IMR-90 (cell line): Measurements from ENCODE around the gene MID2. TPM values are rescaled to one million over a fixed set of nuclear protein-coding genes. Genes with fewer than 3 reads are reported as not detected.

Source experiments
- ATAC-seq: fragments of 200-7000 bp; cut with Tn5 transposase; 2 replicates; pipeline ENCODE4 v1.9.1; 2020; ENCODE audit warnings: low read depth, mild to moderate bottlenecking, moderate library complexity
- BruUV-seq: library from RNA; stranded (reverse); fragments of 400-500 nt; replicated peaks from 2 replicates; lab custom pipeline; 2021; lab: Mats Ljungman, UMichigan
- CTCF ChIA-PET: fragments of 300-600 bp; formaldehyde crosslinking; extraction: SDS; loops from one replicate; lab custom pipeline; 2021; ENCODE audit warnings: antibody characterized with exemption; lab: Yijun Ruan, JAX
- POLR2A ChIA-PET: fragments of 300-600 bp; sonication (Branson Sonifier 250); formaldehyde crosslinking; loops from one replicate; lab custom pipeline; 2022; ENCODE audit warnings: antibody characterized with exemption; ENCODE audit not compliant: unreplicated experiment; lab: Charles Lee
- DNase-seq: peaks from one replicate; pipeline ENCODE4 v3.0.0; 2013
- H2AFZ ChIP-seq: replicated peaks from 2 replicates; pipeline ENCODE3; 2013; ENCODE audit warnings: low read length, mild to moderate bottlenecking; ENCODE audit not compliant: poor library complexity
- H2AK5ac ChIP-seq: 2 replicates; pipeline ENCODE4 v1.6.1; 2013; ENCODE audit warnings: low read depth, low read length, inconsistent platforms
- H2AK9ac ChIP-seq: replicated peaks from 2 replicates; pipeline ENCODE3; 2013; ENCODE audit warnings: mild to moderate bottlenecking, low read depth, low read length, moderate library complexity; ENCODE audit not compliant: poor library complexity
- H2BK120ac ChIP-seq: 2 replicates; pipeline ENCODE4 v1.6.1; 2013; ENCODE audit warnings: low read depth, low read length, inconsistent platforms
- H2BK15ac ChIP-seq: 3 replicates; pipeline ENCODE4 v1.6.1; 2013; ENCODE audit warnings: low read depth, low read length, inconsistent platforms
- H2BK20ac ChIP-seq: 2 replicates; pipeline ENCODE4 v1.6.1; 2013; ENCODE audit warnings: low read depth, mild to moderate bottlenecking, inconsistent platforms, low read length, moderate library complexity
- H2BK5ac ChIP-seq: 2 replicates; pipeline ENCODE4 v1.6.1; 2013; ENCODE audit warnings: mild to moderate bottlenecking, low read depth, low read length, inconsistent platforms; ENCODE audit not compliant: poor library complexity, severe bottlenecking
- H3K14ac ChIP-seq: replicated peaks from 2 replicates; pipeline ENCODE4 v1.6.1; 2013; ENCODE audit warnings: low read depth, low read length, inconsistent platforms
- H3K18ac ChIP-seq: 2 replicates; pipeline ENCODE4 v1.6.1; 2013; ENCODE audit warnings: low read depth, low read length, control low read depth
- H3K23ac ChIP-seq: 2 replicates; pipeline ENCODE4 v1.6.1; 2013; ENCODE audit warnings: low read depth, low read length, inconsistent platforms
- H3K27ac ChIP-seq: 2 replicates; pipeline ENCODE4 v1.5.1; 2013; ENCODE audit warnings: mild to moderate bottlenecking, control low read depth, low read length; ENCODE audit not compliant: insufficient read depth
- H3K27me3 ChIP-seq: 2 replicates; pipeline ENCODE4 v1.6.1; 2013; ENCODE audit warnings: low read length; ENCODE audit not compliant: control insufficient read depth, insufficient read depth
- H3K36me3 ChIP-seq: 2 replicates; pipeline ENCODE4 v1.6.1; 2013; ENCODE audit warnings: low read length, mixed read lengths; ENCODE audit not compliant: control insufficient read depth, insufficient read depth
- H3K4ac ChIP-seq: 2 replicates; pipeline ENCODE4 v1.6.1; 2013; ENCODE audit warnings: low read depth, low read length, inconsistent platforms
- H3K4me1 ChIP-seq: 2 replicates; pipeline ENCODE4 v1.6.1; 2013; ENCODE audit warnings: low read length, mixed read lengths; ENCODE audit not compliant: control insufficient read depth, insufficient read depth
- H3K4me2 ChIP-seq: 2 replicates; pipeline ENCODE4 v1.6.1; 2013; ENCODE audit warnings: low read depth, mild to moderate bottlenecking, control low read depth, low read length, moderate library complexity
- H3K4me3 ChIP-seq: 2 replicates; pipeline ENCODE4 v1.5.1; 2013; ENCODE audit warnings: low read depth, mild to moderate bottlenecking, control low read depth, low read length, moderate library complexity; ENCODE audit not compliant: insufficient read depth
- H3K56ac ChIP-seq: 2 replicates; pipeline ENCODE4 v1.6.1; 2013; ENCODE audit warnings: low read length, inconsistent platforms; ENCODE audit not compliant: insufficient read depth; ENCODE audit errors: extremely low read depth
- H3K79me1 ChIP-seq, 2 experiments: 2 replicates each; pipeline ENCODE4 v1.6.1; 2013; ENCODE audit warnings: low read length in 2 of 2, inconsistent platforms in 1 of 2, low read depth in 1 of 2
- H3K9ac ChIP-seq: 2 replicates; pipeline ENCODE4 v1.6.1; 2013; ENCODE audit warnings: low read depth, low read length, control low read depth
- H3K9me1 ChIP-seq: 2 replicates; pipeline ENCODE4 v1.6.1; 2013; ENCODE audit warnings: low read length, inconsistent platforms; ENCODE audit not compliant: insufficient read depth
- H3K9me3 ChIP-seq: 2 replicates; pipeline ENCODE4 v1.6.1; 2013; ENCODE audit warnings: low read length; ENCODE audit not compliant: control insufficient read depth, insufficient read depth
- H4K20me1 ChIP-seq: 2 replicates; pipeline ENCODE4 v1.6.1; 2013; ENCODE audit warnings: low read length, inconsistent platforms; ENCODE audit not compliant: insufficient read depth
- H4K5ac ChIP-seq: 2 replicates; pipeline ENCODE4 v1.6.1; 2013; ENCODE audit warnings: mild to moderate bottlenecking, low read depth, low read length, control low read depth
- H4K8ac ChIP-seq, 2 experiments: 2 replicates each; pipeline ENCODE4 v1.6.1; 2013; ENCODE audit warnings: low read depth in 2 of 2, low read length in 2 of 2, control low read depth in 1 of 2, inconsistent platforms in 1 of 2
- H4K91ac ChIP-seq: 2 replicates; pipeline ENCODE4 v1.6.1; 2013; ENCODE audit warnings: low read depth, low read length, inconsistent platforms; ENCODE audit not compliant: insufficient read depth
- BHLHE40 ChIP-seq: fragments of 150-350 bp; IDR thresholded peaks from 2 replicates; pipeline ENCODE4 v1.6.1; 2016; ENCODE audit warnings: mild to moderate bottlenecking, low read depth, low read length
- CEBPB ChIP-seq: IDR thresholded peaks from 2 replicates; pipeline ENCODE4 v1.6.1; 2012; ENCODE audit warnings: low read depth, low read length, improper control_type of control experiment
- CHD1 ChIP-seq: IDR thresholded peaks from 2 replicates; pipeline ENCODE4 v1.6.1; 2012; ENCODE audit warnings: low read depth, low read length, improper control_type of control experiment
- FOS ChIP-seq: fragments of 150-350 bp; IDR thresholded peaks from 2 replicates; pipeline ENCODE4 v1.6.1; 2016; ENCODE audit warnings: low read depth, low read length
- MAFK ChIP-seq: IDR thresholded peaks from 2 replicates; pipeline ENCODE4 v1.6.1; 2012; ENCODE audit warnings: low read depth, low read length, improper control_type of control experiment
- MAZ ChIP-seq: IDR thresholded peaks from 2 replicates; pipeline ENCODE4 v1.6.1; 2012; ENCODE audit warnings: low read depth, mild to moderate bottlenecking, low read length, improper control_type of control experiment, moderate library complexity, borderline replicate concordance
- MXI1 ChIP-seq: IDR thresholded peaks from 2 replicates; pipeline ENCODE4 v1.6.1; 2012; ENCODE audit warnings: low read depth, mild to moderate bottlenecking, low read length, moderate library complexity, borderline replicate concordance
- NFE2L2 ChIP-seq: fragments of 150-350 bp; IDR thresholded peaks from 2 replicates; pipeline ENCODE4 v1.6.1; 2016; ENCODE audit warnings: low read depth, mild to moderate bottlenecking, low read length
- POLR2A ChIP-seq: IDR thresholded peaks from 2 replicates; pipeline ENCODE4 v1.6.1; 2012; ENCODE audit warnings: mild to moderate bottlenecking, low read depth, low read length
- RAD21 ChIP-seq: IDR thresholded peaks from 2 replicates; pipeline ENCODE4 v1.6.1; 2012; ENCODE audit warnings: low read length, improper control_type of control experiment
- RCOR1 ChIP-seq: IDR thresholded peaks from 2 replicates; pipeline ENCODE4 v1.6.1; 2012; ENCODE audit warnings: mild to moderate bottlenecking, low read length, improper control_type of control experiment; ENCODE audit not compliant: insufficient replicate concordance
- RFX5 ChIP-seq: IDR thresholded peaks from 2 replicates; pipeline ENCODE4 v1.8.0; 2012; ENCODE audit warnings: low read depth, mild to moderate bottlenecking, low read length, moderate library complexity
- SMC3 ChIP-seq: fragments of 150-350 bp; IDR thresholded peaks from 2 replicates; pipeline ENCODE4 v1.6.1; 2016; ENCODE audit warnings: low read depth, mild to moderate bottlenecking, antibody characterized with exemption, low read length, moderate library complexity
- WGBS, 2 experiments: methylation state at CpG; one replicate each; pipeline versions ENCODE4 v1.1.5 to v1.1.7; 2013; ENCODE audit warnings: missing lambda C conversion rate in 2 of 2; ENCODE audit not compliant: insufficient read length in 1 of 2; ENCODE audit errors: extremely low coverage in 2 of 2; 5-methylcytosine and 5-hydroxymethylcytosine counted together
- dilution Hi-C: fragments of 300-500 bp; cut with HindIII; formaldehyde crosslinking; loops from one replicate; pipeline ENCODE4 v1.14.3; 2018; ENCODE audit warnings: low sequenced_read_pairs; ENCODE audit not compliant: unreplicated experiment
- in situ Hi-C: fragments of 300-500 bp; cut with MboI; formaldehyde crosslinking; loops from 3 replicates; pipeline ENCODE4 v1.14.3; 2019; ENCODE audit warnings: low sequenced_read_pairs, inconsistent platforms, mixed read lengths
- intact Hi-C: fragments of 100-400 bp; cut with micrococcal nuclease; formaldehyde crosslinking; loops from 2 replicates; pipeline ENCODE4 v1.10.0; 2022
- polyA plus RNA-seq, 3 experiments: library from polyadenylated mRNA; depleted of rRNA; stranded (reverse); fragments of >200 nt; gene quantifications; 2 replicates each; pipeline ENCODE4 v1.2.3, GENCODE V29; 2012; ENCODE audit warnings: low replicate concordance in 1 of 3
- total RNA-seq: library from RNA; depleted of rRNA; stranded (reverse); fragments of >200 nt; gene quantifications from 2 replicates; pipeline ENCODE4 v1.2.3, GENCODE V29; 2012
- TF ChIP-seq, protein P1 (sequence below): conservative IDR thresholded peaks from 2 replicates; pipeline ENCODE4 v1.5.1; 2012; ENCODE audit warnings: mild to moderate bottlenecking, low read depth, low read length, improper control_type of control experiment
- TF ChIP-seq, protein P2 (sequence below): fragments of 150-350 bp; IDR thresholded peaks from 2 replicates; pipeline ENCODE4 v1.6.1; 2017; ENCODE audit warnings: mild to moderate bottlenecking, antibody characterized with exemption, low read length, low read depth
- TF ChIP-seq, protein P3 (sequence below): fragments of 150-350 bp; IDR thresholded peaks from 2 replicates; pipeline ENCODE4 v1.6.1; 2016; ENCODE audit warnings: low read depth, mild to moderate bottlenecking, low read length, moderate library complexity, borderline replicate concordance

Gene MID2
- total and polyA plus RNA-seq, 2 of the 4 experiments (the other 2 are of a cell fraction) = 1.1 to 4.7 TPM

DNA sequence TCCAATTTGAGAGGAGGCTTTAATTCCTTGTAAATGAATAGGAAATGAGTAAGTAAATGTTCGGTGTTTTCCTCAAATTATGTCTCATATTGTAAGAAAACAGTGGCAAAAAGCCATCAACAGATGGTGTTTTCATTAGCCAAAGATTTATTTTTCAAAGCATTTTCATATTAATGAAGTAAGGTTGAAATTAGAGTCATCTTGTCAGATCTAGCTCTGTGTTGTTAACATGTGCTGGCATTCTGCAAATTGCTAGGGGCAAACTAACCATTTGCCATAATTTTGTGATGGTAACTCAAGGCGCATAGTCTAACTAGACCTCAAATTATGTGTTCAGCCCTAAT, 24.7 kb downstream of the MID2 start:
- dilution Hi-C loops = no loop called here
- Histone ChIP-seq H3K9me3 (no peaks in the 10 kb centered on the region), H3K4me2 (no peak overlapping the region), H2AFZ (no peak overlapping the region), H3K27ac (no peak overlapping the region), H2AK9ac (no peak overlapping the region), H4K5ac (no peak overlapping the region), H2BK120ac (no peak overlapping the region), H3K4me1 (no peaks in the 10 kb centered on the region), H2BK20ac (no peak overlapping the region), H2BK15ac (no peak overlapping the region), H3K23ac (no peak overlapping the region), H3K18ac (no peak overlapping the region), H4K8ac (no peak overlapping the region), H2AK5ac (no peak overlapping the region), H3K9me1 (no peaks in the 10 kb centered on the region), H4K91ac (no peak overlapping the region), H3K4ac (no peak overlapping the region), H4K20me1 (no peaks in the 10 kb centered on the region), H2BK5ac (no peak overlapping the region), H3K27me3 (peaks cover 6% of the 10 kb centered on the region), H3K56ac (no peak overlapping the region), H3K79me1 (no peaks in the 10 kb centered on the region), H3K36me3 (no peaks in the 10 kb centered on the region), H3K9ac (no peak overlapping the region), H3K4me3 (no peak overlapping the region), H3K14ac (no peak overlapping the region)
- ChIA-PET POLR2A (no interaction called here), CTCF (no interaction called here)
- in situ Hi-C loops = no loop called here
- intact Hi-C loops = no loop called here
- BruUV-seq = no TSS peak
- ATAC-seq = no peak
- no peak for TF ChIP-seq FOS
- TF ChIP-seq, protein P1, sequence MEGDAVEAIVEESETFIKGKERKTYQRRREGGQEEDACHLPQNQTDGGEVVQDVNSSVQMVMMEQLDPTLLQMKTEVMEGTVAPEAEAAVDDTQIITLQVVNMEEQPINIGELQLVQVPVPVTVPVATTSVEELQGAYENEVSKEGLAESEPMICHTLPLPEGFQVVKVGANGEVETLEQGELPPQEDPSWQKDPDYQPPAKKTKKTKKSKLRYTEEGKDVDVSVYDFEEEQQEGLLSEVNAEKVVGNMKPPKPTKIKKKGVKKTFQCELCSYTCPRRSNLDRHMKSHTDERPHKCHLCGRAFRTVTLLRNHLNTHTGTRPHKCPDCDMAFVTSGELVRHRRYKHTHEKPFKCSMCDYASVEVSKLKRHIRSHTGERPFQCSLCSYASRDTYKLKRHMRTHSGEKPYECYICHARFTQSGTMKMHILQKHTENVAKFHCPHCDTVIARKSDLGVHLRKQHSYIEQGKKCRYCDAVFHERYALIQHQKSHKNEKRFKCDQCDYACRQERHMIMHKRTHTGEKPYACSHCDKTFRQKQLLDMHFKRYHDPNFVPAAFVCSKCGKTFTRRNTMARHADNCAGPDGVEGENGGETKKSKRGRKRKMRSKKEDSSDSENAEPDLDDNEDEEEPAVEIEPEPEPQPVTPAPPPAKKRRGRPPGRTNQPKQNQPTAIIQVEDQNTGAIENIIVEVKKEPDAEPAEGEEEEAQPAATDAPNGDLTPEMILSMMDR = no peak
- TF ChIP-seq RCOR1 = no peak
- no peak for TF ChIP-seq POLR2A
- no peak for TF ChIP-seq SMC3
- TF ChIP-seq CHD1 = no peak
- TF ChIP-seq BHLHE40 = no peak
- no peak for TF ChIP-seq CEBPB
- TF ChIP-seq RAD21 = no peak
- TF ChIP-seq, protein P2, sequence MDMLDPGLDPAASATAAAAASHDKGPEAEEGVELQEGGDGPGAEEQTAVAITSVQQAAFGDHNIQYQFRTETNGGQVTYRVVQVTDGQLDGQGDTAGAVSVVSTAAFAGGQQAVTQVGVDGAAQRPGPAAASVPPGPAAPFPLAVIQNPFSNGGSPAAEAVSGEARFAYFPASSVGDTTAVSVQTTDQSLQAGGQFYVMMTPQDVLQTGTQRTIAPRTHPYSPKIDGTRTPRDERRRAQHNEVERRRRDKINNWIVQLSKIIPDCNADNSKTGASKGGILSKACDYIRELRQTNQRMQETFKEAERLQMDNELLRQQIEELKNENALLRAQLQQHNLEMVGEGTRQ = no peak
- TF ChIP-seq MXI1 = no peak
- TF ChIP-seq NFE2L2 = no peak
- no peak for TF ChIP-seq MAZ
- TF ChIP-seq RFX5 = no peak
- no peak for TF ChIP-seq MAFK
- TF ChIP-seq, protein P3, sequence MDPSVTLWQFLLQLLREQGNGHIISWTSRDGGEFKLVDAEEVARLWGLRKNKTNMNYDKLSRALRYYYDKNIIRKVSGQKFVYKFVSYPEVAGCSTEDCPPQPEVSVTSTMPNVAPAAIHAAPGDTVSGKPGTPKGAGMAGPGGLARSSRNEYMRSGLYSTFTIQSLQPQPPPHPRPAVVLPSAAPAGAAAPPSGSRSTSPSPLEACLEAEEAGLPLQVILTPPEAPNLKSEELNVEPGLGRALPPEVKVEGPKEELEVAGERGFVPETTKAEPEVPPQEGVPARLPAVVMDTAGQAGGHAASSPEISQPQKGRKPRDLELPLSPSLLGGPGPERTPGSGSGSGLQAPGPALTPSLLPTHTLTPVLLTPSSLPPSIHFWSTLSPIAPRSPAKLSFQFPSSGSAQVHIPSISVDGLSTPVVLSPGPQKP = no peak
- DNase-seq = no peak
- whole genome bisulfite sequencing, 2 experiments = no CpG with 5 or more reads among the region's 2 CpGs
